Osteoblast (primary cell): Measurements from ENCODE around the gene MEF2C. TPM values are rescaled to one million over a fixed set of nuclear protein-coding genes. Genes with fewer than 3 reads are reported as not detected.
A peak's percentile ranks its signal among the peaks of the same experiment; 100 is the strongest.

Experiments
- DNase-seq: peaks from one replicate; pipeline ENCODE4 v3.0.0; 2011; ENCODE audit warnings: low spot score, mixed read lengths; ENCODE audit not compliant: insufficient read length; ENCODE audit errors: missing footprints
- H2AFZ ChIP-seq: 2 replicates; pipeline ENCODE4 v1.6.0; 2011; ENCODE audit warnings: mild to moderate bottlenecking, low read length
- H3K27ac ChIP-seq: 2 replicates; pipeline ENCODE4 v1.5.1; 2011; ENCODE audit warnings: mild to moderate bottlenecking, low read depth, low read length, moderate library complexity
- H3K27me3 ChIP-seq: 2 replicates; pipeline ENCODE4 v1.6.0; 2012; ENCODE audit warnings: mild to moderate bottlenecking, control low read depth, inconsistent platforms, low read length, moderate library complexity; ENCODE audit not compliant: insufficient read depth
- H3K36me3 ChIP-seq: 2 replicates; pipeline ENCODE4 v1.5.1; 2011; ENCODE audit warnings: mild to moderate bottlenecking, low read length, control low read depth, moderate library complexity; ENCODE audit not compliant: insufficient read depth
- H3K4me1 ChIP-seq: 2 replicates; pipeline ENCODE4 v1.5.1; 2011; ENCODE audit warnings: mild to moderate bottlenecking, low read length, control low read depth, moderate library complexity; ENCODE audit not compliant: insufficient read depth
- H3K4me2 ChIP-seq: 2 replicates; pipeline ENCODE4 v1.6.0; 2011; ENCODE audit warnings: mild to moderate bottlenecking, low read length; ENCODE audit not compliant: insufficient read depth
- H3K4me3 ChIP-seq: fragments of 200-600 bp; sonication (generic); 3 replicates; pipeline ENCODE4 v1.5.1; 2012; ENCODE audit warnings: mild to moderate bottlenecking, low read length, inconsistent platforms; ENCODE audit not compliant: insufficient read depth
- H3K79me2 ChIP-seq: 2 replicates; pipeline ENCODE4 v1.6.0; 2012; ENCODE audit warnings: mild to moderate bottlenecking, low read length, control low read depth, inconsistent platforms; ENCODE audit not compliant: insufficient read depth
- H3K9me3 ChIP-seq: 2 replicates; pipeline ENCODE4 v1.5.1; 2011; ENCODE audit warnings: low read depth, low read length, control low read depth
- H4K20me1 ChIP-seq: 2 replicates; pipeline ENCODE4 v1.6.0; 2012; ENCODE audit warnings: mild to moderate bottlenecking, low read length, control low read depth; ENCODE audit not compliant: insufficient read depth
- CTCF ChIP-seq: IDR thresholded peaks from 2 replicates; pipeline ENCODE4 v1.5.1; 2011; ENCODE audit warnings: mild to moderate bottlenecking, low read depth, low read length, moderate library complexity; ENCODE audit errors: extremely low read depth
- total RNA-seq: library from RNA; depleted of rRNA; stranded (reverse); fragments of >200 nt; gene quantifications from 2 replicates; pipeline ENCODE4 v1.2.3, GENCODE V29; 2012

The MEF2C gene
- total RNA-seq, 1 donor = 13.4 TPM

GRCh38 chr5:88895681-88896501 lies 12.9 kb upstream of the MEF2C start:
- H3K4me2 ChIP-seq = no peak overlapping the region
- no peak for TF ChIP-seq CTCF
- no peak overlapping the region for H3K27ac ChIP-seq
- no peak overlapping the region for H2AFZ ChIP-seq
- DNase-seq = no peak
- no peaks in the 10 kb centered on the region for H3K4me1 ChIP-seq
- no peaks in the 10 kb centered on the region for H3K9me3 ChIP-seq
- no peaks in the 10 kb centered on the region for H3K27me3 ChIP-seq
- no peaks in the 10 kb centered on the region for H4K20me1 ChIP-seq
- no peaks in the 10 kb centered on the region for H3K79me2 ChIP-seq
- no peak overlapping the region for H3K4me3 ChIP-seq
- H3K36me3 ChIP-seq = no peaks in the 10 kb centered on the region

GRCh38 chr5:88892669-88893068 lies 9.7 kb upstream of the MEF2C start:
- TF ChIP-seq CTCF = no peak
- H3K4me3 ChIP-seq = no peak overlapping the region
- H4K20me1 ChIP-seq = no peaks in the 10 kb centered on the region
- H3K27ac ChIP-seq = no peak overlapping the region
- no peak overlapping the region for H2AFZ ChIP-seq
- H3K27me3 ChIP-seq = no peaks in the 10 kb centered on the region
- H3K9me3 ChIP-seq = no peaks in the 10 kb centered on the region
- no peaks in the 10 kb centered on the region for H3K36me3 ChIP-seq
- H3K4me1 ChIP-seq = peaks cover 6% of the 10 kb centered on the region
- H3K4me2 ChIP-seq = no peak overlapping the region
- no peak for DNase-seq
- no peaks in the 10 kb centered on the region for H3K79me2 ChIP-seq

- Histone ChIP-seq H3K27me3 (no peaks in the 10 kb centered on the region), H3K4me1 (peaks cover 10% of the 10 kb centered on the region), H3K36me3 (no peaks in the 10 kb centered on the region), H4K20me1 (no peaks in the 10 kb centered on the region), H3K79me2 (no peaks in the 10 kb centered on the region), H2AFZ (peak overlapping the region; percentile 95), H3K27ac (peak overlapping the region; percentile 50), H3K4me3 (peak overlapping the region; percentile 80), H3K4me2 (peak overlapping the region; percentile 90), H3K9me3 (no peaks in the 10 kb centered on the region)
- no peak for TF ChIP-seq CTCF
- no peak for DNase-seq
Measured at GRCh38 chr5:88890070-88890781, 7.2 kb upstream of the MEF2C start.
